GM12878 (cell line): ENCODE measurements around the gene FBXW10B. TPM values are rescaled to one million over a fixed set of nuclear protein-coding genes. Genes with fewer than 3 reads are reported as not detected.

Source experiments
- CBFB ChIP-seq: IDR thresholded peaks from 2 replicates; pipeline ENCODE4 v1.6.1; 2016; ENCODE audit warnings: antibody characterized with exemption, low read depth
- CHD2 ChIP-seq: IDR thresholded peaks from 2 replicates; pipeline ENCODE4 v1.6.1; 2011; ENCODE audit warnings: low read depth, low read length, improper control_type of control experiment, borderline replicate concordance
- KDM1A ChIP-seq: fragments of 200-600 bp; sonication (generic); IDR thresholded peaks from 2 replicates; pipeline ENCODE4 v1.6.1; 2016; ENCODE audit warnings: borderline replicate concordance
- polyA plus RNA-seq, 11 experiments: library from polyadenylated mRNA; depleted of rRNA in 4 of 11; unstranded in 6 of 11; stranded (reverse) in 5 of 11; fragments of >200 nt; fragmentation: Nextera tagmentation in 4 of 11; fragmentation: Illumina TruSeq in 1 of 11; extraction: Ambion mirVana in 4 of 11; extraction: Trizol in 1 of 11; gene quantifications; 1 replicate in 1 of 11; 2 replicates in 10 of 11; pipeline versions ENCODE4 v1.2.1 to v1.2.3, GENCODE V29; 2011 to 2016; ENCODE audit warnings: inconsistent platforms in 2 of 11, missing spikeins in 2 of 11, low read depth in 1 of 11
- total RNA-seq, 4 experiments: library from RNA; depleted of rRNA in 3 of 4; stranded (reverse); fragments of >200 nt in 3 of 4; fragmentation: Illumina TruSeq in 1 of 4; extraction: Trizol in 1 of 4; gene quantifications; 2 replicates each; pipeline versions ENCODE4 v1.2.1 to v1.2.3, GENCODE V29; 2013 to 2021
- TF ChIP-seq, protein P1 (sequence below): fragments of 450-650 bp; formaldehyde crosslinking; IDR thresholded peaks from 2 replicates; pipeline ENCODE4 v1.4.0; 2020; ENCODE audit warnings: mild to moderate bottlenecking, moderate library complexity
- TF ChIP-seq, protein P2 (sequence below): IDR thresholded peaks from 2 replicates; pipeline ENCODE4 v1.6.1; 2012; ENCODE audit warnings: low read depth, low read length, improper control_type of control experiment
- TF ChIP-seq, protein P3 (sequence below): fragments of 450-650 bp; IDR thresholded peaks from 2 replicates; pipeline ENCODE4 v1.6.1; 2017; ENCODE audit warnings: low read depth, mild to moderate bottlenecking, moderate library complexity
- TF ChIP-seq, protein P4 (sequence below): IDR thresholded peaks from 2 replicates; pipeline ENCODE4 v1.6.1; 2012; ENCODE audit warnings: low read depth, low read length, improper control_type of control experiment

Gene FBXW10B
- total and polyA plus RNA-seq, 10 of the 15 experiments (the other 5 are each of a cell fraction or from before 2014, with no cell fraction given) = 0.04 to 0.19 (median 0.11) TPM; not detected in 5

DNA sequence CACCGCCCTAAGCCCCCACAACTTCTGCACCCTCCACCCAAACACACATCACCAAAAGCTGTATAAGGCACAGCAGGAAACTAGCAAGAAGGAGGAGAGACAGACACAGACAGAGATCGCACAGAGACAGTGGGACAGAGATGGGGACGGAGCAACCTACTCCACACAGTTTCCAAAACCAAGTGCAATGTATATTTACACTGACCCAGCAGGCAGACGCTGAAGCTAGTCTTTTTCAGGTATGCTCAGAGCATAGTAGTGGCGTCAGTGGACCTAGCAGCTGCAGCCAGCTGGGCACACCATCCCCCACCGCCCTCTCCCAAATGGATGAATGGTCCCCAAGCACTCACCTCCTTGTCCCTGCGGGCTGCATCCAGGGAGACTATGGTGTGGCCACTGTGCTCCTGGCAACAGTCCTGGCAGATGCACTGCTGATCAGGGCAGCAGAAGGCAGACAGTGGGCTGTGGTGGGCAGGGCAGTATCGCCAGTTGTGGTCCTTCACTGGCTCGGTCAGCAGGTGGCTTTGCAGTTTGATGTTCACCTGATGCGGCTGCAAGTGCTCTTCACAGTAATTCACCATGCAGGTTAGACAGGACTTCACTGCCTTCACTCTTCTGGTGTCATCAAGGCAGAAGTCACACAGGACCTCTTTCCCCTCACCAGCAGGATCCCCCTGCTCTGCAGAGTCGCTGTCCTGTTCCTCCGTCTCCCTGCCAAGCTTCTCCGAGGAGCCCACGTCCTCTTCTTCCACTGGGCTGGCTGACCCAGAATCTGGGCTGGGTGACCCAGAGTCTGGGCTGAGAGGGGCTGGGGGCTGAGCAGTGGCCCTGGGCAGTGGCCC lies 31.5 kb upstream of the FBXW10B start (continued):
- TF ChIP-seq CBFB (no peak), CHD2 (no peak), KDM1A (no peak)
- TF ChIP-seq, protein P1, sequence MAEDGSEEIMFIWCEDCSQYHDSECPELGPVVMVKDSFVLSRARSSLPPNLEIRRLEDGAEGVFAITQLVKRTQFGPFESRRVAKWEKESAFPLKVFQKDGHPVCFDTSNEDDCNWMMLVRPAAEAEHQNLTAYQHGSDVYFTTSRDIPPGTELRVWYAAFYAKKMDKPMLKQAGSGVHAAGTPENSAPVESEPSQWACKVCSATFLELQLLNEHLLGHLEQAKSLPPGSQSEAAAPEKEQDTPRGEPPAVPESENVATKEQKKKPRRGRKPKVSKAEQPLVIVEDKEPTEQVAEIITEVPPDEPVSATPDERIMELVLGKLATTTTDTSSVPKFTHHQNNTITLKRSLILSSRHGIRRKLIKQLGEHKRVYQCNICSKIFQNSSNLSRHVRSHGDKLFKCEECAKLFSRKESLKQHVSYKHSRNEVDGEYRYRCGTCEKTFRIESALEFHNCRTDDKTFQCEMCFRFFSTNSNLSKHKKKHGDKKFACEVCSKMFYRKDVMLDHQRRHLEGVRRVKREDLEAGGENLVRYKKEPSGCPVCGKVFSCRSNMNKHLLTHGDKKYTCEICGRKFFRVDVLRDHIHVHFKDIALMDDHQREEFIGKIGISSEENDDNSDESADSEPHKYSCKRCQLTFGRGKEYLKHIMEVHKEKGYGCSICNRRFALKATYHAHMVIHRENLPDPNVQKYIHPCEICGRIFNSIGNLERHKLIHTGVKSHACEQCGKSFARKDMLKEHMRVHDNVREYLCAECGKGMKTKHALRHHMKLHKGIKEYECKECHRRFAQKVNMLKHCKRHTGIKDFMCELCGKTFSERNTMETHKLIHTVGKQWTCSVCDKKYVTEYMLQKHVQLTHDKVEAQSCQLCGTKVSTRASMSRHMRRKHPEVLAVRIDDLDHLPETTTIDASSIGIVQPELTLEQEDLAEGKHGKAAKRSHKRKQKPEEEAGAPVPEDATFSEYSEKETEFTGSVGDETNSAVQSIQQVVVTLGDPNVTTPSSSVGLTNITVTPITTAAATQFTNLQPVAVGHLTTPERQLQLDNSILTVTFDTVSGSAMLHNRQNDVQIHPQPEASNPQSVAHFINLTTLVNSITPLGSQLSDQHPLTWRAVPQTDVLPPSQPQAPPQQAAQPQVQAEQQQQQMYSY (CRISPR knock-in tag) = no peak
- TF ChIP-seq, protein P2, sequence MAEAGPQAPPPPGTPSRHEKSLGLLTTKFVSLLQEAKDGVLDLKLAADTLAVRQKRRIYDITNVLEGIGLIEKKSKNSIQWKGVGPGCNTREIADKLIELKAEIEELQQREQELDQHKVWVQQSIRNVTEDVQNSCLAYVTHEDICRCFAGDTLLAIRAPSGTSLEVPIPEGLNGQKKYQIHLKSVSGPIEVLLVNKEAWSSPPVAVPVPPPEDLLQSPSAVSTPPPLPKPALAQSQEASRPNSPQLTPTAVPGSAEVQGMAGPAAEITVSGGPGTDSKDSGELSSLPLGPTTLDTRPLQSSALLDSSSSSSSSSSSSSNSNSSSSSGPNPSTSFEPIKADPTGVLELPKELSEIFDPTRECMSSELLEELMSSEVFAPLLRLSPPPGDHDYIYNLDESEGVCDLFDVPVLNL = no peak
- TF ChIP-seq, protein P3, sequence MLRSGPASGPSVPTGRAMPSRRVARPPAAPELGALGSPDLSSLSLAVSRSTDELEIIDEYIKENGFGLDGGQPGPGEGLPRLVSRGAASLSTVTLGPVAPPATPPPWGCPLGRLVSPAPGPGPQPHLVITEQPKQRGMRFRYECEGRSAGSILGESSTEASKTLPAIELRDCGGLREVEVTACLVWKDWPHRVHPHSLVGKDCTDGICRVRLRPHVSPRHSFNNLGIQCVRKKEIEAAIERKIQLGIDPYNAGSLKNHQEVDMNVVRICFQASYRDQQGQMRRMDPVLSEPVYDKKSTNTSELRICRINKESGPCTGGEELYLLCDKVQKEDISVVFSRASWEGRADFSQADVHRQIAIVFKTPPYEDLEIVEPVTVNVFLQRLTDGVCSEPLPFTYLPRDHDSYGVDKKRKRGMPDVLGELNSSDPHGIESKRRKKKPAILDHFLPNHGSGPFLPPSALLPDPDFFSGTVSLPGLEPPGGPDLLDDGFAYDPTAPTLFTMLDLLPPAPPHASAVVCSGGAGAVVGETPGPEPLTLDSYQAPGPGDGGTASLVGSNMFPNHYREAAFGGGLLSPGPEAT = no peak
- TF ChIP-seq, protein P4, sequence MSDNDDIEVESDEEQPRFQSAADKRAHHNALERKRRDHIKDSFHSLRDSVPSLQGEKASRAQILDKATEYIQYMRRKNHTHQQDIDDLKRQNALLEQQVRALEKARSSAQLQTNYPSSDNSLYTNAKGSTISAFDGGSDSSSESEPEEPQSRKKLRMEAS = no peak
